Activated T-helper 1 cell treated with anti-CD3 and anti-CD28 coated beads, Interleukin-2, amount 50 U/mL, for 16 hours (primary cell): ENCODE results near the gene LIMS4.
"Not testable (repeated sequence)": the region's sequence is repeated elsewhere in the genome, so short reads cannot be mapped to it uniquely, and the experiment has no call there.

Experiments
- DNase-seq, 2 donors: peaks; one replicate each; pipeline ENCODE4 v3.0.0-alpha.2; 2020; ENCODE audit warnings: low read depth in 1 of 2, low spot score in 1 of 2

LIMS4 gene

DNA sequence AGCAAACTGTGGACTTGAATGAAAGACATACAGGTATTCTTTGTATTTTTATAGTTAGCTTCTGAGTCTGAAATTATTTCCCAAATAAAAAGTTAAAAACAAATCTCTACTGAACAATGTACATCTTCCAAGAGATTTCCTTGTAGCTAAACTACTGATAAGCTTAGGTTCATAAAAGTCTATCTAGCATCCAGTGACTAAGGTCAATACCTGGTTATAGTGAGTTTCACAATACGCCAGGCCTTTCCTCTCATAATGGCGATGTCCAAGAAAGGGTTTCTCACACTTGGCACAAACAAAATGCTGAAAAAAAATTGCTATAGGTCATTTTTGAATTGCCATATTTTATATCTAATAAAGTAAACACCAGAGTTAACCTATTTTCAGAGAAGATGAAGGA, 21.7 kb downstream of the LIMS4 start:
- not testable (repeated sequence) for DNase-seq

DNA sequence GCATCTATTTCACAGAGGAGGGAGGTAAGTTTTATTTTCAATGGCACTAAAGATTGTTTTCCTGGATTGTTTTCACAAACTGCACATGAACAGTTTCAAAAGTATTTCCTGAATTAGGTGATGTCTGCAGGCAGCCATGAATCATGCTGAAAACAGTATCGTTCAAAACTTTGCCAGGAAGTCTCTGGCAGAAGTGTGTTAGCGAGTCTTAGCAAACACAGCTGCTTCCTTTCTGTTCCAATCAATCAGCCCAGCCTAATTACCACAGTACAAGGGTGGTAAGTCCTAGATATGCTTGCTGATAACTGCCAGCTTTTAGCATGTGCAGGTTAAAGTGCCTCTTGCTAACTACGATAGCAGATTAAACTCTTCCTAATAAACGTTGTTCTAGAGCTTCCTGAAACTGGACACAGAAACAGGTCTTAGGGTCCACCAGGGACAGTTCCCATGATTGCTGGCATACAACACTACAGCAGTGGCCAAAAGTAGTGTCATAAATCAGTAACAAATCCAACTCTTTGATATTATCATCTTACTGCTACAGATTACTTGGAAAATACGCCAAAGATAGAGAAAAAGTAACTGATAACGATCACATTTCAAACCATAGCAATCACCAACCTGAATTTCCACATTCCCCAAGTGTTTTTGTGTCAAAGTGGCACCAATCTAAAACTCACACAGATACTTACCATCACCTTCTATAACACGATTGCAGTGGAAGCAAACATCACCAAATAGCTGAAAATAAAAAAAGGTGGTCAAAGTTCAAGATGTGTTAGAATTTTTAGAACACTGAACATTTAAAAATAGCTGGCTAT, 23.3 kb downstream of the LIMS4 start:
- not testable (repeated sequence) for DNase-seq

DNA sequence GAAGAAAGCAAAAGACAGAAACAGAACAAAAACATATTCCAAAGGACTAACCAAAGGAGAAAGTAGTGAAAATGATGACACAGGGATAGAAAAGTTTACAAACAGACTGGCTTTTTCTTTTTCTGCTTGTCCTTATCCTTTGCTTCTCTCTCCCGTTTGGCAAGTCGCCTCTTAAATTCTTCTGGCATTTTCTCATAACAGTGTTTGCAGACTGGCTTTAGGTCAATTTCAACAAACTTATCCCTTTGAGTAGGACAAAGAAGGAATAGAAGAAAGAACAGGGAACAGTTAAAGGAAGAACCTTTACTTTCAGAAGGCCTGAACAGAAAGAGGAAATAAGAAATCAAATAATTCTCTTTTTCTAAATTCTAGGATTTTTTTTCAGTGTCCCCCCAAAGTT, 26.0 kb downstream of the LIMS4 start:
- DNase-seq: not testable (repeated sequence)

DNA sequence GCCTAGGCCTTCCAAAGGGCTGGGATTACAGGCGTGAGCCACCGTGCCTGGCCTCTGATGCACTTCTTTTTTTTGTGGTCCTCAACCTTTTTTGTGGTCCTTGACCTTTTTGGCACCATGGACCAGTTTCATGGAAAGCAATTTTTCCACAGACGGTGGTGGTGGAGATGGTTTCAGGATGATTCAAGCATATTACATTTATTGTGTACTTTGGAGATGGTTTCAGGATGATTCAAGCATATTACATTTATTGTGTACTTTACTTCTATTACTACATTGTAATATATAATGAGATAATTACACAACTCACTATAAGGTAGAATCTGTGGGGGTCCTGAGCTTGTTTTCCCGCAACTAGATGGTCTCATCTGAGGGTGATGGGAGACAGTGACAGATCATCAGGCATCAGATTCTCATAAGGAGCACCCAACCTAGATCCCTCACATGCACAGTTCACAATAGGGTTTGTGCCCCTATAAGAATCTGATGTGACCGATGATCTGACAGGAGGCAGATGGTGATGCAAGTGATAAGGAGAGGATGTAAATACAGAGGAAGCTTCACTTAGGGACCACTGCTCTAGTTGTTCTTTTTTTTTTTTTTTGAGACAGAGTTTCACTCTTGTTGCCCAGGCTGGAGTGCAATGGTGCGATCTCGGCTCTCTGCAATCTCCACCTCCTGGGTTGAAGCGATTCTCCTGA, 29.2 kb downstream of the LIMS4 start:
- not testable (repeated sequence) for DNase-seq

DNA sequence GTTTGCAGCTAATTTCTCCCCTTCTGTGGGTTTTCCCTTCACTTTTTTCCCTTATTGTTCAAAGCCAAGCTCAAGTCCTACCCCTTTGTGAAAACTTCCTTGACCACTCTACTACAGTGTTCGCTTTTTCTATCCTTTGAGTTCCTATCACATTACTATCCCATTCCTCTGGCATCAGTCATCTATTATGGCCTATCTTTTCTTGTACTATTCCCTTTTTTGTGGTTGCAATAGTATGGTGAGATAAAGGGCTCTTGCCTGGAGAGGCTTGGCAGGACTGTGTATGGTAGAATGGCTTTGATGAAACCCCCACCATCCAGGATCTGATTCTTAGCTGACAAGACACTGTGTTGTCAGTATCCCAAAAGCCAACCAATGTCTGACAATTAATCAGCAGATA, 30.7 kb downstream of the LIMS4 start:
- DNase-seq: not testable (repeated sequence)

DNA sequence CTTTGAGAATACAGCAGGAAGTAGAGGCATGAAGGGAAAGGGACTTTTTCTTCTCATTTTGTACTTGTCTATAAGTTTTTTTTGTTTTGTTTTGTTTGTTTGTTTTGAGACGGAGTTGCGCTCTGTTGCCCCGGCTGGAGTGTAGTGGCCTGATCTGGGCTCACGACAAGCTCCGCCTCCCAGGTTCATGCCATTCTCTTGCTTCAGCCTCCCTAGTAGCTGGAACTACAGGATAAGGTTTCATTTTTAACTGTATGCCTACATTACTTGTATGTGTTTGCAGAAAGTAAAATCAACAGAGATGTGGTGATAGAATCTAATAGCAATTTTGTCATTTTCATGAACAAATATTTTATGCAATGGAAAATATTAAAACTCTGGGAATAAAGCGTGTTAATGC, 38.1 kb downstream of the LIMS4 start:
- not testable (repeated sequence) for DNase-seq

DNA sequence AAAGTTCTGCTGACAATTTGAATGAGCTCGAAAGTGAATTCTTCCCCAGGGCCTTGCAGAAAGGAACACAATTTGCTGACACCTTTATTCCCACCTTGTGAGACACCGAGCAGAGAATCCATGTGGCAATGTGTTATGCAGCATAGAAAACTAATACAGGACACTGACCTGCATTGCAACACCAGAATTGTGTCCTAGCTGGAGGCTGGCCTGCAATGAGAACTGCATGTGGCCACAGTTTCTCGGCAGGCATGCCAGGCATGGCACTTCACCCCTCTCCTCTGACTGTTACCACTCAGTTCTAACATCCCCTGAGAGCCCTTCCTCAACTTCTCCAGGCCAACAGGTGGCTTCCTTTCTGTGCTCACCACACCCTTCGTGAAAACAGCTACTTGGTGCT, 46.9 kb downstream of the LIMS4 start:
- not testable (repeated sequence) for DNase-seq

DNA sequence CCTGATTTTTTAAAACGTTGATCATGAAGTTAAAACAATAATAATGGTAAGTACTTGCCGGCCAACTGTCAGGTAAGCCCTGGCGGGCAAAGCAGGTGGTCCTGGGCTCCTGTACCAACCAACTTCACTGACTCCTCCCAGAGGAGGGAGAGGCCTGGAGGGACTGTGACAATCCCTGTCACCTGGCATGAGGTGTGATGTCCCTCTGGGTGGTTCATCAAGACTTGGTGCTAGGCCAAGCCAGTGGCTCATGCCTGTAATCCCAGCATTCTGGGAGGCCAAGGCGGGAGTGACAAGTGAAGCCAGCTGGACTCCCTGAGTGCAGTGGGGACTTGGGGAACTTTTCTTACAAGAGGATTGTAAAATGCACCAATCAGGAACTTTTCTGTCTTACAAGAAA, 48.2 kb downstream of the LIMS4 start:
- DNase-seq: not testable (repeated sequence)

DNA sequence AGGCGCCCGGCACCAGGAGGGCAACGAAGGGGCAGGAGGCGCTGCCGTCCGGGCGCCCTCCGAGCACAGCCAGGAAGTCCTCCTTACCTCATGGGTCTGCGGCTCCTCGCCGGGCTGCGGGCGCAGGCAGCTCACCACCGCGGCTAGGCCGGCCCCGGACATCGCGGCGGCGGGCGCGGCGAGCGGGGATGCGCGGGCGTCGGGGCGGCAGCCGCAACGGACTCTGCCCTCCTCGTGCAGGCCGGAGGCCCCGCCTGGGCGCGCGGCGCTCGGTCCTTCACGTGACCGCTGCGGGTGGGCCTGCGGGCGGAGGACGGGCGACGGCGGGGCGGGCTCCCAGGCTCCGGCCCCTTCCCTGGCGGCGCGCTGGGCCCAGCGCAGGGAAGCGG, 49.0 kb downstream of the LIMS4 start:
- DNase-seq: not testable (repeated sequence)

DNA sequence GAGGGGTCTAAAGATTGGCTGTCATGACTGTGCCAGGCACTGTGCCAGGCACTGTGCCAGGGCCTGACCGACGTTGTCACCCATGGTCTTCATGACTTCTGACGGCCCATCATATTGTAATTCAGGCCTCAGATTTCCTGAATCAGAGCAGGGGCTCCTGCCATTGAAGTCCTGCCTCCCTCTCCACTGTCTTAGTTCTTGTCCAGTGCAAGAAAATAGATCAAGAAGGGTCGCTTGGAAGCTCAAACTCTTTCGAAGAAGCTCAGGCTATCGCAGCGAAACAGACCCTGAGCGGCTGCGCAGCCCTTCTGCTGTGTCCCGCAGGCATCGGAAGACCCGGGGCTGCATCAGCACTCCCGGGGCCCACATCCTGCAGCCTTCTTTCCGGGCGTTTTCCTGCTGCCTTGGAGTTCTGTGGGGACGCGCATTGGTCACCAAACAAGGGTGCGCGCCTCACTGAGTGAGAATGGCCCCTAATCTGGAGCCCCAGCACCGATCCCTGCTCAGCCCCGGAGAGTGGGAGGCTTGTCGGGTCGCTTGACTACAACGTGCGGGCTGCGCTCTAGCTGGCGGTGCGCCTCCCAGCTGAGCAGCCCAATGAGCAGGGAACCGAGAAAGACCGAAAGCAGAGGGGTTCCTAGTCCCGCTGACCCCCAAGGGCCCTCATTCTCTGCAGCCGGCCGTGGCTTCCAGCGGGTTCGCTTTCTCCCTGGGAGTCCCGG, 49.6 kb downstream of the LIMS4 start:
- not testable (repeated sequence) for DNase-seq

DNA sequence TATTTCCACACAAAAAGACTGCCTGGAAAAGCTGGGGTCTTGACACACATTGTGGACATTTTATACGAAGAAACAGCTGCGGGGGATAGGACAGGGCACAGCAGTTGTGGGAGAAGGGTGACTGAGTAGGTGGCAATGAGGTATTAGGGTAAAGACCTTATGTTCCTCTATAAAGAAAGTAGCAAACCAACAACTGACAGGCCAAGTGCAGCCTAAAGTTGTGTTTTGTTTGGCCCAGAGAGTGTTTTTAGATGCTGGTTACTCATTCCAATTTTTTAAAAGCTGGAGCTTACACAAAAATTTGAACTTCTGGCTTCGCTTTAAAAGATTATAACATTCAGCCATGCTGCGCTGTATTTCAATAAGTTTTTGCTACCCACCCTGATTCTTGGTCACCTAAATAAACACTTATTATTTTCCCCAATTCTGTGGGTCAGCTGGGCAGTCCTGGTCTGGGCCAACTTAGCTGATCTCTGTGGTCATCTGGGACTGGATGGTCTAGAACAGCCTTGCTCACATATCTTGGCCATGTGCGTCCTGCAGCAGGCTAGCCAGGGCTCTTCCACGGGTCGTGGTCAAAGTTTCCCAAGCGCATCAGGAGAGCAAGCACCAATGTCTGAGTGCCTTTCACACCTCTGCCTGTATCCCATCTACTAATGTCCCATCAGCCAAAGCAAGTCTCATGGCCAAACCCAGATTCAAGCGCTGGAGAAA, 51.8 kb downstream of the LIMS4 start:
- DNase-seq: not testable (repeated sequence)

DNA sequence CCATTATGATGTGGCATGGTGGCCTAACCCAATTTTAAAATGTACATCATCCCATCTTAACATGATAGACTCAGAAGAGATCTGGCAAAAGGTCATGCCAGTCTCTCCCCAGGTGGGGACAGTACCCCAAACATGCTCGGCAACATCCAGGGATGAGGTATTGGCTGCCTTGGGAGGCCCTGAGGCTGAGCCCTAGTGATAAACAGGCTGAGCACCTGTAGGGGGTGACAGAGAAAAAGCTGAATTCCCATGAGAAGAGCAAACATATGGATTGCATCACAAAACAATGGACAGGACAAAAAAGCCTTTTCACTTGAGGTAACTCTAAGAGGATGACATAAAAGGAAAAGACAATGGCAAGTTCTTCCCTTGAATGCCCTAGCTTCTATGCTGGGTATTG, 65.5 kb downstream of the LIMS4 start:
- not testable (repeated sequence) for DNase-seq

DNA sequence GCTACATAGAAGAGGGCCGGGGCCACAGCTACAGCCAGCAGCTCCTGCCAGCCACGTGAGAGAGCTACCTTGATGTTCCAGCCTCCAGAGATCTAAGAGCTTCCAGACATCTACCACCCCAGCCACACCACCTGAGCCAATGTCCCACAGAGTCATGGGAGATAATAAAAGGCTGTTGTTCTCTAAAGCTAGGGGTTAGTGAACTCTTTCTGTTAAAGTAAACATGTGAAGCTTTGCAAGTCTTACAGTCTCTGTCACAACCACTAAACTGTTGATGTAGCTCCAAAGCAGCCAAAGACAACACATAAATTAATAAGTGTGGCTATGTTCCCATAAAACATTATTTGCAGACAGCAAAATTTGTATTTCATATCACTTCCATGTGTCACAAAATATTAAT, 67.6 kb downstream of the LIMS4 start:
- not testable (repeated sequence) for DNase-seq

DNA sequence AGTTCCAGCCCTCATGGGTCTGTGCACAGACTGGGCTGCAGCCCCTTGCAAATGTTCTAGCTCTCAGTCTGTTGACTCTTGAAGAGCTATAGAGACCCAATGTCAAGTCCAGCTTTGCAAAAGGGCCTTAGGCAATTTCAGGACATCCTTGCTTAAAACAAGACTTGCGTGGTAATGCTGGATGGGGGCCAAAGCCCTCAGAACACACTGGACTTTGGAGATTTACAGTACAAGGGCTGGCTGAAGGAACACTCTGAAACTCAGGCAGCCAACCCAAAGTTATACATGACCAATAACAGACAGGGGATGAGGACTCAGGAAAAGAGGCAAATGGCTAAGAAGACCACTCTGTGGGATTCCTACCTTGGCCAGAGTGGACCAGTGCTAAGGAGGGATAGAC, 68.4 kb downstream of the LIMS4 start:
- not testable (repeated sequence) for DNase-seq

DNA sequence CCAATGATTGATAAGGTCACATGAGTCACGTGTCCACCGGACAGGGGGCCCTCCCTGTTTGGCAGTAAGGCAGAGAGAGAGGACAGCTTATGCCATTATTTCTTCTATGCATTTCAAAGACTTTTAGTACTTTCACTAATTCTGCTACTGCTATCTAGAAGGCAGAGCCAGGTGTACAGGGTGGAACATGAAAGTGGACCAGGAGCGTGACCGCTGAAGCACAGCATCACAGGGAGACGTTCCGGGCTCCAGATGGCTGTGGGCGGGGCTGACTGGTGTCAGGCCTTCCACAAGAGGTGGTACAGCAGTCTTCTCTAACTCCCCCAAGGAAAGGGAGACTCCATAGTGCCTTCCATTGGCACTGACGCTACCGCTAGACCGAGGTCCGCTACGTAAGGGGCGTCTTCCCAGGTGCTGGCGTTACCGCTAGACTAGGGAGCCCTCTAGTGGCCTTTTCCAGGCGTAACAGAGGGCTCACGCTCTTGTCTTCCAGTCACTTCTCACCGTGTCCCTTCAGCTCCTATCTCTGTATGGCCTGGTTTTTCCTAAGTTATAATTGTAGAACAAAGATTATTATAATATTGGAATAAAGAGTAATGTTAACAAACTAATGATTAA, 71.5 kb downstream of the LIMS4 start:
- not testable (repeated sequence) for DNase-seq

DNA sequence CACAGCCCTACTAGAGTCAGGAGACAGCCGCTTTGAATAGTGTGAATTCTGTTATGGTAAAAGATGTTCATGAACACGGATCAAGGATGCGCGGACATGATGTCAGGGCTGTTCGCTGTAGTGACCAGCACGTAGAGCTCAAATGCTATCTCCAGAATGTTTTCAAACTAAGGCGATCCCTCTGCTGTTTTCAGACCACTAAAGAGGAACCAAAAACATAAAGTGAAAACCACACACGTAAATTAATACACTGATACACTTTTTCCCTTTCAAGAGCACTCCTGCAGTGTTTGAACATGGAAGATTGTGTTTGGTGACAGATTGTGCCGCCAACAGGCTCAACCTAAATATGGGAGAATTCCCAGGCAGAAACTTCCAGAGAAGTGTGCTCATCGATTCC, 73.2 kb downstream of the LIMS4 start:
- DNase-seq: not testable (repeated sequence)

DNA sequence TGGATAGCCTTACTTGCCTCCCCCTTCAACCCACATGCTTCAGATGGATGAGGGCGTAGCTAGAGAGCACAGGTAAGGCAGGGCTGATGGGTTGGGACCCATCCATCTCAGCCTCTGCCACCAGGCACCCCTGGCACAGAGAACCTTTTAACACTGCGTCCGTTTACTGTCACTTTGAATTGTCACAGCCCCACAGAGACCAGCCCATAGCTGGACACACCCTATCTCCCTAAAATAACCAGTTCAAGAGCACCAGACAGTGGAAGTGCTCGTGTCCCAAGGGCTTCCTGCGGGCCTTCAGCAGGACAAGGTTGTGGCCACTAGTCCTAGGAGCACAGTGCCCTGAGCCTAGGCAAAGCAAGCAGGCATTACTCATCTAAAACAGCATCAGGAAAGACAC, 76.6 kb downstream of the LIMS4 start:
- not testable (repeated sequence) for DNase-seq
